NCI-H2227 (cell line): ENCODE measurements around the gene RAC3.

Experiments
- DNase-seq: peaks from one replicate; lab custom pipeline; 2025; ENCODE audit not compliant: unreplicated experiment; lab: John Stamatoyannopoulos, UW

Gene RAC3

GRCh38 chr17:82011617-82012187, 19.8 kb upstream of the RAC3 start:
- DNase-seq, result no peak

- no peak for DNase-seq
Observed at GRCh38 chr17:82012261-82012639, 19.2 kb upstream of the RAC3 start.

- peak; percentile 71 for DNase-seq
Observed at GRCh38 chr17:82012640-82013295, 18.7 kb upstream of the RAC3 start.

GRCh38 chr17:82013341-82013740, 18.1 kb upstream of the RAC3 start:
- peak; percentile 62 for DNase-seq

- DNase-seq, result no peak
Observed at GRCh38 chr17:82013772-82014321, 17.6 kb upstream of the RAC3 start.

- peak; percentile 43 for DNase-seq
Observed at GRCh38 chr17:82014432-82014831, 17.0 kb upstream of the RAC3 start.

GRCh38 chr17:82014971-82015310, 16.5 kb upstream of the RAC3 start:
- DNase-seq, result no peak

GRCh38 chr17:82015311-82015971, 16.0 kb upstream of the RAC3 start:
- no peak for DNase-seq

- no peak for DNase-seq
Observed at GRCh38 chr17:82016061-82016874, 15.2 kb upstream of the RAC3 start.

GRCh38 chr17:82016875-82017459, 14.5 kb upstream of the RAC3 start:
- no peak for DNase-seq

GRCh38 chr17:82017612-82018151, 13.8 kb upstream of the RAC3 start:
- DNase-seq, result no peak

GRCh38 chr17:82018152-82018988, 13.1 kb upstream of the RAC3 start:
- peak; percentile 64 for DNase-seq

- DNase-seq, result no peak
Observed at GRCh38 chr17:82018989-82019689, 12.3 kb upstream of the RAC3 start.

GRCh38 chr17:82019690-82020571, 11.5 kb upstream of the RAC3 start:
- DNase-seq, result peak; percentile 61

GRCh38 chr17:82020572-82021106, 10.8 kb upstream of the RAC3 start:
- no peak for DNase-seq

- DNase-seq, result peak; percentile 49
Observed at GRCh38 chr17:82021107-82021899, 10.2 kb upstream of the RAC3 start.

- DNase-seq, result no peak
Observed at GRCh38 chr17:82021900-82022309, 9.6 kb upstream of the RAC3 start.
